Activated CD4-positive, alpha-beta T cell treated with anti-CD3 and anti-CD28 coated beads, Interleukin-2, amount 10 ng/mL, durations not matched to agents 7 days and 5 days (primary cell): Measurements from ENCODE around the gene PPP2R2B. TPM values are rescaled to one million over a fixed set of nuclear protein-coding genes. Genes with fewer than 3 reads are reported as not detected.

Source experiments
- CTCF ChIA-PET: fragments of 350-600 bp; sonication (Branson Sonifier 250); formaldehyde crosslinking; loops from one replicate; lab custom pipeline; 2021; ENCODE audit warnings: antibody characterized with exemption; lab: Charles Lee
- POLR2A ChIA-PET: fragments of 350-600 bp; sonication (Branson Sonifier 250); formaldehyde crosslinking; loops from one replicate; lab custom pipeline; 2021; ENCODE audit warnings: antibody characterized with exemption; lab: Charles Lee
- DNase-seq: peaks from one replicate; pipeline ENCODE4 v3.0.0-alpha.2; 2020
- H3K27ac Mint-ChIP-seq: one replicate; pipeline ENCODE4 v1.8.0; 2021; ENCODE audit warnings: mild to moderate bottlenecking, moderate library complexity, mixed read lengths
- H3K27me3 Mint-ChIP-seq: one replicate; pipeline ENCODE4 v1.8.0; 2021; ENCODE audit warnings: mixed read lengths
- H3K36me3 Mint-ChIP-seq: one replicate; pipeline ENCODE4 v1.8.0; 2021; ENCODE audit warnings: low read depth, mixed read lengths
- H3K4me1 Mint-ChIP-seq: one replicate; pipeline ENCODE4 v1.8.0; 2021; ENCODE audit warnings: mixed read lengths
- H3K4me3 Mint-ChIP-seq: one replicate; pipeline ENCODE4 v1.8.0; 2021; ENCODE audit warnings: mild to moderate bottlenecking, moderate library complexity, mixed read lengths
- H3K9me3 Mint-ChIP-seq: one replicate; pipeline ENCODE4 v1.8.0; 2021; ENCODE audit warnings: mixed read lengths
- total RNA-seq, 2 experiments: library from RNA; stranded (reverse); gene quantifications; one replicate each; pipeline ENCODE4 v1.2.3, GENCODE V29; 2021

The PPP2R2B gene
- total RNA-seq, 2 experiments from 2014 or later: 1.8 TPM

- Mint-ChIP-seq H3K4me1 (peaks cover 4% of the 10 kb centered on the region), H3K9me3 (no peaks in the 10 kb centered on the region), H3K27me3 (no peaks in the 10 kb centered on the region), H3K4me3 (no peak overlapping the region), H3K27ac (no peak overlapping the region), H3K36me3 (no peaks in the 10 kb centered on the region)
- POLR2A ChIA-PET: no interaction called here
- no peak for DNase-seq
- CTCF ChIA-PET: interaction anchor here (0.6 kb wide), 2 partner anchors 12 to 84 kb away, joined by 3 read pairs; no protein-coding TSS in a partner anchor
These were observed 65.0 kb downstream of the PPP2R2B start for GRCh38 chr5:146813346-146814157.

- POLR2A ChIA-PET: no interaction called here
- Mint-ChIP-seq H3K27ac (no peak overlapping the region), H3K36me3 (no peaks in the 10 kb centered on the region), H3K4me3 (no peak overlapping the region), H3K27me3 (no peaks in the 10 kb centered on the region), H3K4me1 (no peaks in the 10 kb centered on the region), H3K9me3 (no peaks in the 10 kb centered on the region)
- CTCF ChIA-PET: interaction anchor here (0.6 to 1.0 kb wide), 2 partner anchors 27 to 53 kb away, joined by 3 read pairs; no protein-coding TSS in a partner anchor
- no peak for DNase-seq
These were observed 73.5 kb downstream of the PPP2R2B start for GRCh38 chr5:146805081-146805480.

GRCh38 chr5:146802945-146803522, 75.5 kb downstream of the PPP2R2B start:
- no peaks in the 10 kb centered on the region for H3K9me3 Mint-ChIP-seq
- no peak overlapping the region for H3K4me3 Mint-ChIP-seq
- no peaks in the 10 kb centered on the region for H3K36me3 Mint-ChIP-seq
- no peaks in the 10 kb centered on the region for H3K4me1 Mint-ChIP-seq
- ChIA-PET POLR2A (no interaction called here), CTCF (no interaction called here)
- DNase-seq: no peak
- no peak overlapping the region for H3K27ac Mint-ChIP-seq
- no peaks in the 10 kb centered on the region for H3K27me3 Mint-ChIP-seq

- H3K9me3 Mint-ChIP-seq: no peaks in the 10 kb centered on the region
These were observed 78.9 kb downstream of the PPP2R2B start for GRCh38 chr5:146799671-146800070.

GRCh38 chr5:146799231-146799630, 79.3 kb downstream of the PPP2R2B start:
- Mint-ChIP-seq H3K27me3 (no peaks in the 10 kb centered on the region), H3K36me3 (no peaks in the 10 kb centered on the region), H3K4me3 (no peak overlapping the region), H3K27ac (no peak overlapping the region), H3K4me1 (peaks cover 8% of the 10 kb centered on the region), H3K9me3 (no peaks in the 10 kb centered on the region)
- ChIA-PET CTCF (interaction anchor here (0.6 to 1.4 kb wide), 2 partner anchors 33 to 920 kb away, joined by 3 to 4 read pairs; no protein-coding TSS in a partner anchor), POLR2A (no interaction called here)
- DNase-seq: no peak

More at GRCh38 chr5:146799671-146800070, 78.9 kb downstream of the PPP2R2B start:
- Mint-ChIP-seq H3K4me3 (no peak overlapping the region), H3K27ac (no peak overlapping the region), H3K27me3 (no peaks in the 10 kb centered on the region), H3K4me1 (peaks cover 3% of the 10 kb centered on the region), H3K36me3 (no peaks in the 10 kb centered on the region)
- ChIA-PET CTCF (interaction anchor here (0.6 kb wide), 1 partner anchor 920 kb away, joined by 3 read pairs; no protein-coding TSS in a partner anchor), POLR2A (no interaction called here)
- DNase-seq: no peak

- H3K4me3 Mint-ChIP-seq: no peak overlapping the region
- DNase-seq: no peak
- no peak overlapping the region for H3K27ac Mint-ChIP-seq
- no peaks in the 10 kb centered on the region for H3K9me3 Mint-ChIP-seq
- H3K27me3 Mint-ChIP-seq: no peaks in the 10 kb centered on the region
- POLR2A ChIA-PET: no interaction called here
- CTCF ChIA-PET: interaction anchor here (1.4 kb wide), 1 partner anchor 31 kb away, joined by 4 read pairs; no protein-coding TSS in a partner anchor
- H3K36me3 Mint-ChIP-seq: no peaks in the 10 kb centered on the region
- peaks cover 19% of the 10 kb centered on the region for H3K4me1 Mint-ChIP-seq
These were observed 80.9 kb downstream of the PPP2R2B start for GRCh38 chr5:146797658-146798057.

- H3K36me3 Mint-ChIP-seq: no peaks in the 10 kb centered on the region
- no peak overlapping the region for H3K27ac Mint-ChIP-seq
- DNase-seq: no peak
- H3K4me3 Mint-ChIP-seq: no peak overlapping the region
- no peaks in the 10 kb centered on the region for H3K9me3 Mint-ChIP-seq
- peaks cover 19% of the 10 kb centered on the region for H3K4me1 Mint-ChIP-seq
- ChIA-PET CTCF (interaction anchor here (0.7 kb wide), 1 partner anchor 156 kb away, joined by 3 read pairs; no protein-coding TSS in a partner anchor), POLR2A (no interaction called here)
- no peaks in the 10 kb centered on the region for H3K27me3 Mint-ChIP-seq
These were observed 81.6 kb downstream of the PPP2R2B start for GRCh38 chr5:146796911-146797310.

- Mint-ChIP-seq H3K27me3 (no peaks in the 10 kb centered on the region), H3K4me3 (no peak overlapping the region), H3K4me1 (peaks cover 19% of the 10 kb centered on the region), H3K36me3 (no peaks in the 10 kb centered on the region), H3K9me3 (no peaks in the 10 kb centered on the region), H3K27ac (no peak overlapping the region)
- no peak for DNase-seq
- ChIA-PET POLR2A (no interaction called here), CTCF (interaction anchor here (0.7 kb wide), 1 partner anchor 156 kb away, joined by 3 read pairs; no protein-coding TSS in a partner anchor)
These were observed 82.4 kb downstream of the PPP2R2B start for GRCh38 chr5:146796144-146796543.

GRCh38 chr5:146794326-146795029, 84.1 kb downstream of the PPP2R2B start:
- POLR2A ChIA-PET: no interaction called here
- no peak overlapping the region for H3K4me3 Mint-ChIP-seq

GRCh38 chr5:146793709-146794108, 84.8 kb downstream of the PPP2R2B start:
- H3K4me3 Mint-ChIP-seq: no peak overlapping the region
- H3K4me1 Mint-ChIP-seq: peaks cover 19% of the 10 kb centered on the region
- CTCF ChIA-PET: interaction anchor here (1.1 kb wide), 2 partner anchors 8 to 14 kb away, joined by 3 read pairs; no protein-coding TSS in a partner anchor
- no peaks in the 10 kb centered on the region for H3K9me3 Mint-ChIP-seq
- POLR2A ChIA-PET: no interaction called here
- no peak overlapping the region for H3K27ac Mint-ChIP-seq
- no peak for DNase-seq
- no peaks in the 10 kb centered on the region for H3K27me3 Mint-ChIP-seq
- no peaks in the 10 kb centered on the region for H3K36me3 Mint-ChIP-seq

More at GRCh38 chr5:146794326-146795029, 84.1 kb downstream of the PPP2R2B start:
- Mint-ChIP-seq H3K9me3 (no peaks in the 10 kb centered on the region), H3K4me1 (peaks cover 19% of the 10 kb centered on the region), H3K27ac (no peak overlapping the region), H3K36me3 (no peaks in the 10 kb centered on the region), H3K27me3 (no peaks in the 10 kb centered on the region)
- DNase-seq: no peak
- CTCF ChIA-PET: interaction anchor here (1.1 kb wide), 2 partner anchors 9 to 13 kb away, joined by 3 read pairs; no protein-coding TSS in a partner anchor

- H3K4me3 Mint-ChIP-seq: no peak overlapping the region
- CTCF ChIA-PET: no interaction called here
- H3K9me3 Mint-ChIP-seq: no peaks in the 10 kb centered on the region
- DNase-seq: no peak
- no peak overlapping the region for H3K27ac Mint-ChIP-seq
- H3K36me3 Mint-ChIP-seq: no peaks in the 10 kb centered on the region
- peaks cover 19% of the 10 kb centered on the region for H3K4me1 Mint-ChIP-seq
- H3K27me3 Mint-ChIP-seq: no peaks in the 10 kb centered on the region
- POLR2A ChIA-PET: no interaction called here
These were observed 87.1 kb downstream of the PPP2R2B start for GRCh38 chr5:146791471-146791870.

GRCh38 chr5:146789712-146790653, 88.6 kb downstream of the PPP2R2B start:
- Mint-ChIP-seq H3K4me1 (peaks cover 15% of the 10 kb centered on the region), H3K4me3 (no peak overlapping the region), H3K27ac (no peak overlapping the region), H3K36me3 (no peaks in the 10 kb centered on the region), H3K27me3 (no peaks in the 10 kb centered on the region), H3K9me3 (no peaks in the 10 kb centered on the region)
- CTCF ChIA-PET: no interaction called here
- POLR2A ChIA-PET: no interaction called here
- no peak for DNase-seq
